HCT116 (cell line): Measurements from ENCODE around the gene PAAF1. TPM values are rescaled to one million over a fixed set of nuclear protein-coding genes. Genes with fewer than 3 reads are reported as not detected.
A peak's percentile ranks its signal among the peaks of the same experiment; 100 is the strongest.

Experiments used
- ATAC-seq: fragments of 200-7000 bp; cut with Tn5 transposase; 2 replicates; pipeline ENCODE4 v1.9.1; 2020; ENCODE audit warnings: mild to moderate bottlenecking, moderate library complexity
- BruUV-seq: library from RNA; stranded (reverse); fragments of 400-500 nt; replicated peaks from 2 replicates; lab custom pipeline; 2021; lab: Mats Ljungman, UMichigan
- CTCF ChIA-PET: fragments of 300-600 bp; sonication (Branson Sonifier 250); formaldehyde crosslinking; loops from one replicate; lab custom pipeline; 2021; ENCODE audit warnings: antibody characterized with exemption; lab: Charles Lee
- POLR2A ChIA-PET: fragments of 300-600, 350-600 bp; sonication (Branson Sonifier 250); formaldehyde crosslinking; loops from one replicate; lab custom pipeline; 2021; ENCODE audit warnings: antibody characterized with exemption; lab: Charles Lee
- RAD21 ChIA-PET, 2 experiments: fragments of 300-600 bp; sonication (Branson Sonifier 250); formaldehyde crosslinking; loops; one replicate each; lab custom pipeline; 2023; ENCODE audit warnings: low total read pairs in 2 of 2; ENCODE audit not compliant: uncharacterized antibody in 2 of 2, unreplicated experiment in 2 of 2, low non-redundant PET in 1 of 2; lab: Charles Lee
- DNase-seq: peaks from one replicate; pipeline ENCODE4 v3.0.0-alpha.2; 2010; ENCODE audit warnings: low read depth, low spot score
- H2AFZ ChIP-seq: fragments of 200-600 bp; shearing (Covaris generic), sonication (generic); 2 replicates; pipeline ENCODE4 v1.6.1; 2017; ENCODE audit warnings: low read depth, mixed run types, mixed read lengths, antibody characterized with exemption, low read length; ENCODE audit not compliant: poor library complexity, severe bottlenecking
- H3K27ac ChIP-seq: 2 replicates; pipeline ENCODE4 v1.5.1; 2012; ENCODE audit warnings: low read depth, low read length
- H3K27me3 ChIP-seq: fragments of 200-600 bp; sonication (generic); 2 replicates; pipeline ENCODE4 v1.6.1; 2016; ENCODE audit warnings: mixed run types, low read length, mixed read lengths; ENCODE audit not compliant: insufficient read depth
- H3K36me3 ChIP-seq, 2 experiments: fragments of 200-500 bp in 1 of 2; fragments of 200-600 bp in 1 of 2; sonication (Bioruptor generic) in 1 of 2; sonication (generic) in 1 of 2; 2 replicates each; pipeline versions ENCODE4 v1.5.1 to v1.6.1; 2014 to 2016; ENCODE audit warnings: low read length in 2 of 2, inconsistent platforms in 1 of 2, mixed read lengths in 1 of 2, mixed run types in 1 of 2; ENCODE audit not compliant: insufficient read depth in 2 of 2, control insufficient read depth in 1 of 2
- H3K4me1 ChIP-seq, 2 experiments: fragments of 200-600 bp in 1 of 2; sonication (generic) in 1 of 2; 2 replicates each; pipeline versions ENCODE4 v1.5.1 to v1.6.1; 2012 to 2017; ENCODE audit warnings: low read length in 2 of 2, inconsistent platforms in 1 of 2, mild to moderate bottlenecking in 1 of 2, mixed read lengths in 1 of 2, mixed run types in 1 of 2, moderate library complexity in 1 of 2; ENCODE audit not compliant: insufficient read depth in 2 of 2, control insufficient read depth in 1 of 2
- H3K4me2 ChIP-seq: fragments of 200-600 bp; sonication (generic); 2 replicates; pipeline ENCODE4 v1.6.1; 2017; ENCODE audit warnings: mixed run types, low read length, mixed read lengths
- H3K4me3 ChIP-seq, 2 experiments: fragments of 200-600 bp in 1 of 2; sonication (generic) in 1 of 2; replicated peaks in 1 of 2; 2 replicates each; pipeline ENCODE4 v1.5.1; 2011 to 2016; ENCODE audit warnings: low read length in 2 of 2, control low read depth in 1 of 2, low read depth in 1 of 2, mild to moderate bottlenecking in 1 of 2, mixed read lengths in 1 of 2, mixed run types in 1 of 2
- H3K79me2 ChIP-seq: fragments of 200-600 bp; sonication (generic); 2 replicates; pipeline ENCODE4 v1.6.1; 2017; ENCODE audit warnings: mild to moderate bottlenecking, mixed run types, low read length, moderate library complexity, mixed read lengths; ENCODE audit not compliant: insufficient read depth
- H3K9ac ChIP-seq: fragments of 200-600 bp; sonication (generic); 2 replicates; pipeline ENCODE4 v1.6.1; 2016; ENCODE audit warnings: low read length, mixed read lengths
- H3K9me2 ChIP-seq: fragments of 200-600 bp; sonication (generic), shearing (Covaris generic); 2 replicates; pipeline ENCODE4 v1.6.1; 2017; ENCODE audit warnings: mixed run types, mild to moderate bottlenecking, moderate library complexity; ENCODE audit not compliant: insufficient read depth
- H3K9me3 ChIP-seq, 2 experiments: fragments of 200-500 bp in 1 of 2; fragments of 200-600 bp in 1 of 2; sonication (Bioruptor generic) in 1 of 2; sonication (generic) in 1 of 2; 2 replicates each; pipeline ENCODE4 v1.6.1; 2014 to 2017; ENCODE audit warnings: low read length in 2 of 2, mixed read lengths in 2 of 2, inconsistent platforms in 1 of 2, low read depth in 1 of 2, mild to moderate bottlenecking in 1 of 2, mixed run types in 1 of 2, moderate library complexity in 1 of 2; ENCODE audit not compliant: control insufficient read depth in 1 of 2, insufficient read depth in 1 of 2
- H4K20me1 ChIP-seq: fragments of 200-600 bp; sonication (generic), shearing (Covaris generic); 2 replicates; pipeline ENCODE4 v1.6.1; 2017; ENCODE audit warnings: mixed run types, mild to moderate bottlenecking, moderate library complexity; ENCODE audit not compliant: insufficient read depth
- CEBPB ChIP-seq: IDR thresholded peaks from 2 replicates; pipeline ENCODE4 v1.6.1; 2012; ENCODE audit warnings: low read depth
- EGR1 ChIP-seq: IDR thresholded peaks from 2 replicates; pipeline ENCODE4 v1.6.1; 2012; ENCODE audit warnings: low read depth
- ELF1 ChIP-seq: IDR thresholded peaks from 2 replicates; pipeline ENCODE4 v1.6.1; 2012; ENCODE audit warnings: low read depth, borderline replicate concordance
- EZH2 ChIP-seq: fragments of 200-600 bp; sonication (generic); IDR thresholded peaks from 2 replicates; pipeline ENCODE4 v1.6.1; 2017; ENCODE audit warnings: antibody characterized with exemption, mixed run types
- EZH2phosphoT487 ChIP-seq: fragments of 200-600 bp; IDR thresholded peaks from 2 replicates; pipeline ENCODE4 v1.6.1; 2018; ENCODE audit warnings: antibody characterized with exemption, borderline replicate concordance
- JUND ChIP-seq: IDR thresholded peaks from 2 replicates; pipeline ENCODE4 v1.6.1; 2012
- POLR2A ChIP-seq: IDR thresholded peaks from 2 replicates; pipeline ENCODE4 v1.7.0; 2011; ENCODE audit warnings: borderline replicate concordance; ENCODE audit not compliant: insufficient read depth, insufficient read length; ENCODE audit errors: extremely low read depth
- POLR2AphosphoS5 ChIP-seq: IDR thresholded peaks from 2 replicates; pipeline ENCODE4 v1.6.1; 2011; ENCODE audit warnings: mild to moderate bottlenecking, low read depth, low read length, moderate library complexity
- RAD21 ChIP-seq: IDR thresholded peaks from 2 replicates; pipeline ENCODE4 v1.6.1; 2012; ENCODE audit warnings: low read depth, mild to moderate bottlenecking
- SIN3A ChIP-seq: IDR thresholded peaks from 2 replicates; pipeline ENCODE4 v1.6.1; 2012; ENCODE audit warnings: low read depth
- SRF ChIP-seq: IDR thresholded peaks from 2 replicates; pipeline ENCODE4 v1.6.1; 2012; ENCODE audit warnings: low read depth
- TCF7L2 ChIP-seq: IDR thresholded peaks from 2 replicates; pipeline ENCODE4 v1.7.0; 2011; ENCODE audit warnings: borderline replicate concordance, inconsistent platforms; ENCODE audit not compliant: insufficient read depth, insufficient read length; ENCODE audit errors: extremely low read depth
- ZFX ChIP-seq: fragments of 450-650 bp; IDR thresholded peaks from 2 replicates; pipeline ENCODE4 v1.6.1; 2017
- intact Hi-C: fragments of 100-400 bp; cut with micrococcal nuclease; formaldehyde crosslinking; loops from 2 replicates; pipeline ENCODE4 v1.10.0; 2022
- total RNA-seq: library from RNA; stranded (reverse); gene quantifications from one replicate; pipeline ENCODE4 v1.2.1, GENCODE V29; 2021; ENCODE audit not compliant: unreplicated experiment
- TF ChIP-seq, protein P1 (sequence below), 3 experiments: fragments of 200-600 bp in 1 of 3; sonication (generic) in 1 of 3; IDR thresholded peaks in 2 of 3; conservative IDR thresholded peaks in 1 of 3; 2 replicates each; pipeline ENCODE4 v1.5.1; 2012 to 2017; ENCODE audit warnings: low read depth in 2 of 3, low read length in 2 of 3, antibody characterized with exemption in 1 of 3, borderline replicate concordance in 1 of 3, control low read depth in 1 of 3, mild to moderate bottlenecking in 1 of 3, mixed read lengths in 1 of 3, mixed run types in 1 of 3, moderate library complexity in 1 of 3; ENCODE audit not compliant: insufficient read depth in 1 of 3
- TF ChIP-seq, protein P2 (sequence below): IDR thresholded peaks from 2 replicates; pipeline ENCODE4 v1.6.1; 2011; ENCODE audit warnings: mild to moderate bottlenecking, low read length, moderate library complexity; ENCODE audit not compliant: insufficient replicate concordance; ENCODE audit errors: extremely low read depth
- TF ChIP-seq, protein P3 (sequence below): IDR thresholded peaks from 2 replicates; pipeline ENCODE4 v1.6.1; 2012

PAAF1 gene
- total RNA-seq, 1 experiment from 2014 or later = 15.5 TPM

DNA sequence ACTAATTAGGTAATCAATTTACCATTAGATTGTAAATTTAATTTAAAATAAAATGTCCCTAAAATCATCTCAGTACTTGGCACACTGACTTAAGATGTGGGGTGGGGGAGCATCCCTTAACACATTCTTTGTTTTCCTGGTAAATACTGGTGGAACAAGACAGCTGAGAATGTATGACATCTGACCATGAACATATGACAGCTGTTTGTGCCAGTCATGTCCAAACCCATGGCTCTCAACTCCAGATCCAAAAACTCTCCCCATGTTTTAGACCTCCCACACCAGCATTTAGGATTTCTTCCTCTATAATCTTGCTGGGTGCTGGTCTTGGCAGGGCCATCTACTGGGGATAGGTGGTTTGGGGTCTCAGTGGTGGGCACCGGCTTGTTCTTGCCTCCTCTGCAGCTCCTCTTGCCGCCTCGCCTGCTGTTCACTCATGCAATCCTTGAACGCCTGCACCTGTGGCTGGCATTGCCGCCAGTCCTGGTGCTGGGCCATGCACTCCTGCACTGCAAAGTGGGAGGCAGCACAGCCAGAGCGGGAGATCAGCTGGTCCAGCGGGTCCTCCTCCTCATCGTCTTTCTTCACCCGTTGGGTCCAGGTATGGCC, 3.9 kb upstream of the PAAF1 start (continued):
- TF ChIP-seq, protein P1, sequence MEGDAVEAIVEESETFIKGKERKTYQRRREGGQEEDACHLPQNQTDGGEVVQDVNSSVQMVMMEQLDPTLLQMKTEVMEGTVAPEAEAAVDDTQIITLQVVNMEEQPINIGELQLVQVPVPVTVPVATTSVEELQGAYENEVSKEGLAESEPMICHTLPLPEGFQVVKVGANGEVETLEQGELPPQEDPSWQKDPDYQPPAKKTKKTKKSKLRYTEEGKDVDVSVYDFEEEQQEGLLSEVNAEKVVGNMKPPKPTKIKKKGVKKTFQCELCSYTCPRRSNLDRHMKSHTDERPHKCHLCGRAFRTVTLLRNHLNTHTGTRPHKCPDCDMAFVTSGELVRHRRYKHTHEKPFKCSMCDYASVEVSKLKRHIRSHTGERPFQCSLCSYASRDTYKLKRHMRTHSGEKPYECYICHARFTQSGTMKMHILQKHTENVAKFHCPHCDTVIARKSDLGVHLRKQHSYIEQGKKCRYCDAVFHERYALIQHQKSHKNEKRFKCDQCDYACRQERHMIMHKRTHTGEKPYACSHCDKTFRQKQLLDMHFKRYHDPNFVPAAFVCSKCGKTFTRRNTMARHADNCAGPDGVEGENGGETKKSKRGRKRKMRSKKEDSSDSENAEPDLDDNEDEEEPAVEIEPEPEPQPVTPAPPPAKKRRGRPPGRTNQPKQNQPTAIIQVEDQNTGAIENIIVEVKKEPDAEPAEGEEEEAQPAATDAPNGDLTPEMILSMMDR (IDR thresholded peaks at IDR 0.05 in 2 of 3, conservative IDR thresholded peaks at IDR 0.05 in 1 of 3; ENCODE audit: borderline replicate concordance in 1 of 3, insufficient read depth in 1 of 3, low read depth in 2 of 3, low read length in 2 of 3) = no peak
- TF ChIP-seq RAD21 (no peak), ELF1 (no peak), JUND (no peak), SRF (no peak), POLR2AphosphoS5 (no peak), EZH2phosphoT487 (no peak), SIN3A (no peak), EGR1 (no peak)
- TF ChIP-seq, protein P2, sequence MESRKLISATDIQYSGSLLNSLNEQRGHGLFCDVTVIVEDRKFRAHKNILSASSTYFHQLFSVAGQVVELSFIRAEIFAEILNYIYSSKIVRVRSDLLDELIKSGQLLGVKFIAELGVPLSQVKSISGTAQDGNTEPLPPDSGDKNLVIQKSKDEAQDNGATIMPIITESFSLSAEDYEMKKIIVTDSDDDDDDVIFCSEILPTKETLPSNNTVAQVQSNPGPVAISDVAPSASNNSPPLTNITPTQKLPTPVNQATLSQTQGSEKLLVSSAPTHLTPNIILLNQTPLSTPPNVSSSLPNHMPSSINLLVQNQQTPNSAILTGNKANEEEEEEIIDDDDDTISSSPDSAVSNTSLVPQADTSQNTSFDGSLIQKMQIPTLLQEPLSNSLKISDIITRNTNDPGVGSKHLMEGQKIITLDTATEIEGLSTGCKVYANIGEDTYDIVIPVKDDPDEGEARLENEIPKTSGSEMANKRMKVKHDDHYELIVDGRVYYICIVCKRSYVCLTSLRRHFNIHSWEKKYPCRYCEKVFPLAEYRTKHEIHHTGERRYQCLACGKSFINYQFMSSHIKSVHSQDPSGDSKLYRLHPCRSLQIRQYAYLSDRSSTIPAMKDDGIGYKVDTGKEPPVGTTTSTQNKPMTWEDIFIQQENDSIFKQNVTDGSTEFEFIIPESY = no peak
- TF ChIP-seq, all 23 proteins: peak for 0

DNA sequence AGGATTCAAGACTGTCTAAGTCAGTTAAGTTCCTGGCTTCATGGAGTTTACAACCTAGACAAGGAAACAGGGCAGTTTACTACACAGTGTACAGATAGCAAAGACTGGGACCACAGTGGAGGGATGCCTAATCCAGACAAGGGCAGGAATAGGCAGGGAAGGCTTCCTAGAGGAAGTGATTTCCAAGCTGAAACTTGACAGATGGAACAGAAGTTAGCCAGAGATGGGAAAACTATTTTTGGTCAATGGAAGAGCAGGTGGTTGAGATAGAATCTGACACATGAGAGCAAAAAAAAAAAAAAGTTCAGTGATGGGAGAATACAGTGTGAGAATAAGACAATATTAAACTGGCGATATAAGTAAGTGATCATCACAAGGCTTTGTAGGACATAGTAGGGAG, 1.4 kb upstream of the PAAF1 start:
- Histone ChIP-seq H4K20me1 (no peaks in the 10 kb centered on the region), H3K9me3 (no peaks in the 10 kb centered on the region), H3K4me2 (peak overlapping the region; percentile 87), H3K9ac (peak overlapping the region; percentile 85), H3K27me3 (no peaks in the 10 kb centered on the region), H3K36me3 (peaks cover 19 to 35% of the 10 kb centered on the region in 2 experiments), H3K4me3 (peak overlapping the region; percentile 68 to 95), H2AFZ (no peak overlapping the region), H3K27ac (peak overlapping the region; percentile 98; the same call in 1 of the 2 replicates), H3K79me2 (peaks cover 45% of the 10 kb centered on the region), H3K4me1 (peaks cover 8 to 26% of the 10 kb centered on the region in 2 experiments; a peak in 3 of 4 replicates), H3K9me2 (no peaks in the 10 kb centered on the region)
- ChIA-PET POLR2A (no interaction called here), CTCF (no interaction called here), RAD21 (no interaction called here)
- intact Hi-C loops = no loop called here
- no TSS peak for BruUV-seq
- ATAC-seq = no peak
- no peak for DNase-seq
- TF ChIP-seq, protein P3, sequence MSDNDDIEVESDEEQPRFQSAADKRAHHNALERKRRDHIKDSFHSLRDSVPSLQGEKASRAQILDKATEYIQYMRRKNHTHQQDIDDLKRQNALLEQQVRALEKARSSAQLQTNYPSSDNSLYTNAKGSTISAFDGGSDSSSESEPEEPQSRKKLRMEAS = no peak
- TF ChIP-seq EZH2 (no peak), TCF7L2 (no peak), ZFX (no peak), EGR1 (no peak), POLR2A (no peak), CEBPB (no peak)
- TF ChIP-seq, protein P2 = no peak
